ENCODE data around the gene BCORL1. TPM values are rescaled to one million over a fixed set of nuclear protein-coding genes. Genes with fewer than 3 reads are reported as not detected.
A peak's percentile ranks its signal among the peaks of the same experiment; 100 is the strongest.

Gene BCORL1
- total and polyA plus RNA-seq, 2 of the 4 experiments (the other 2 are of a cell fraction): 0.54 to 1.6 TPM

GRCh38 chrX:129996120-129996519, 13.7 kb downstream of the BCORL1 start:
- Histone ChIP-seq H2AK9ac (replicated peaks; ENCODE audit: low read depth, low read length, poor library complexity) (no peak overlapping the region), H4K91ac (ENCODE audit: insufficient read depth, low read depth, low read length) (no peak overlapping the region), H3K18ac (ENCODE audit: low read depth, low read length) (no peak overlapping the region), H3K27ac (ENCODE audit: insufficient read depth, low read length) (no peak overlapping the region), H3K9me3 (ENCODE audit: control insufficient read depth, insufficient read depth, low read length) (no peaks in the 10 kb centered on the region), H4K8ac (ENCODE audit: low read depth in 2 of 2, low read length in 2 of 2) (no peak overlapping the region), H4K5ac (ENCODE audit: low read depth, low read length) (no peak overlapping the region), H3K4me1 (ENCODE audit: control insufficient read depth, insufficient read depth, low read length) (no peaks in the 10 kb centered on the region; the same call in 1 of the 2 replicates), H3K27me3 (ENCODE audit: control insufficient read depth, insufficient read depth, low read length) (no peaks in the 10 kb centered on the region), H2BK20ac (ENCODE audit: low read depth, low read length) (no peak overlapping the region), H2BK15ac (ENCODE audit: low read depth, low read length) (no peak overlapping the region), H3K36me3 (ENCODE audit: control insufficient read depth, insufficient read depth, low read length) (no peaks in the 10 kb centered on the region), H2BK5ac (ENCODE audit: low read depth, low read length, poor library complexity, severe bottlenecking) (no peak overlapping the region), H3K79me1 (ENCODE audit: low read depth in 1 of 2, low read length in 2 of 2) (peaks cover 0 to 8% of the 10 kb centered on the region in 2 experiments; a peak in 1 of 4 replicates), H2BK120ac (ENCODE audit: low read depth, low read length) (no peak overlapping the region), H3K14ac (replicated peaks; ENCODE audit: low read depth, low read length) (no peak overlapping the region), H3K4me3 (ENCODE audit: insufficient read depth, low read depth, low read length) (no peak overlapping the region), H4K20me1 (ENCODE audit: insufficient read depth, low read length) (no peaks in the 10 kb centered on the region), H2AK5ac (ENCODE audit: low read depth, low read length) (0 out of 2 replicates have a peak overlapping the region, but pooled peaks have one; percentile 63), H2AFZ (replicated peaks; ENCODE audit: low read length, poor library complexity) (no peak overlapping the region), H3K23ac (ENCODE audit: low read depth, low read length) (no peak overlapping the region), H3K4ac (ENCODE audit: low read depth, low read length) (no peak overlapping the region), H3K9ac (ENCODE audit: low read depth, low read length) (no peak overlapping the region), H3K56ac (ENCODE audit: extremely low read depth, insufficient read depth, low read length) (no peak overlapping the region), H3K9me1 (ENCODE audit: insufficient read depth, low read length) (no peaks in the 10 kb centered on the region), H3K4me2 (ENCODE audit: low read depth, low read length) (no peak overlapping the region)
- intact Hi-C loops (cut with micrococcal nuclease): no loop called here
- ATAC-seq (ENCODE audit: low read depth) (peak; percentile 90), DNase-seq (peak; percentile 16)
- CTCF ChIA-PET: no interaction called here
- POLR2A ChIA-PET (ENCODE audit: unreplicated experiment): no interaction called here
- no CpG with 5 or more reads among the region's 4 CpGs for WGBS, 2 experiments (ENCODE audit: extremely low coverage in 2 of 2, insufficient read length in 1 of 2)
- in situ Hi-C loops (cut with MboI; ENCODE audit: low sequenced_read_pairs): no loop called here
- TF ChIP-seq USF2 (IDR thresholded peaks at IDR 0.05; ENCODE audit: low read depth, low read length) (no peak), ELK1 (IDR thresholded peaks at IDR 0.05; ENCODE audit: borderline replicate concordance, low read depth, low read length) (no peak), BHLHE40 (IDR thresholded peaks at IDR 0.05; ENCODE audit: low read depth, low read length) (no peak)
- dilution Hi-C loops (cut with HindIII; ENCODE audit: low sequenced_read_pairs, unreplicated experiment): no loop called here
- no TSS peak for BruUV-seq (replicated peaks)

Data from IMR-90 (cell line).